ENCODE results near the gene PTRH1. TPM values are rescaled to one million over a fixed set of nuclear protein-coding genes. Genes with fewer than 3 reads are reported as not detected.

PTRH1 gene
- total and polyA plus RNA-seq, 10 of the 15 experiments (the other 5 are each of a cell fraction or from before 2014, with no cell fraction given), result 0.69 to 38.4 (median 10.2) TPM

DNA sequence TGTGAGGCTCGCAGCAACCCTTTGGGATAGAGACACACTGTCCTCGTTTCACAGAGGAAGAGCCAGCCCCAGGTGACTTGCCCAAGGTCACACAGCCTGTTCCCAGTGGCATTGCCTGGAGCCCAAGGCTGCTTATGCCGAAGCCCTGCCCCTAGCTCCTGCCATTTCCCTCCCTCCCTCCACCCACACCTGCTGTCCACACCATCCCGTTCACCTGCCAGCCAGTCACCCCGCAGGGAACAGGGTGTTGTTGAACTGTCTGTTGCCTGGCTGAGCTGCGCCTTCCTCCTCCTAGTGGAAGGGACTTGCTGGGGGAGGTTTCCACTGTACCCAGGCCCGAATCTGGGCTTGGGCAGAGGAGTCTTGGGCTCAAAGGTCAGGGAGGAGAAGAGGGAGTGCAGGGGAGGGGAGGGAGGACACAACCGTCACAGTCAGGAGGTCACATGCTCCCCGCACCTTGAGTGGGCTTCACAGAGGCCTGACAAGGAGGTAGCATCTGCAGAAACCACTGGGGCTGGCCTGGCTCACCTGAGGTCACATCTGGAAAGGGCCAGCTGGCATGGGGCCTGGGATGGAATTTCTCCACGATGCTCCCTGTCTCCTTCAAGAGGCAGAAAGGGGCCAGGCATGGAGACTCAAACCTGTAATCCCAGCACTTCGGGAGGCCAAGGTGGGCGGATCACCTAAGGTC, 6.7 kb upstream of the PTRH1 start:
- CTCF ChIA-PET, result no interaction called here
- DNase-seq (ENCODE audit: low read depth, low spot score), result no peak
- 24% methylated on average over 12 of the region's 12 CpGs for WGBS (ENCODE audit: insufficient coverage, insufficient replicate concordance, low lambda C conversion rate, missing lambda C conversion rate)
- Histone ChIP-seq H3K4me2 (ENCODE audit: control insufficient read depth, insufficient read depth) (no peak overlapping the region), H3K27ac (ENCODE audit: control insufficient read depth, insufficient read depth) (no peak overlapping the region), H3K4me1 (ENCODE audit: control insufficient read depth, insufficient read depth, low read length) (no peaks in the 10 kb centered on the region), H3K36me3 (ENCODE audit: control insufficient read depth in 2 of 2, insufficient read depth in 2 of 2, low read length in 1 of 2) (no peaks in the 10 kb centered on the region), H3K4me3 (no peak overlapping the region), H2AFZ (ENCODE audit: control insufficient read depth, low read depth, low read length) (no peak overlapping the region), H3K27me3 (replicated peaks in 1 of 2; ENCODE audit: control insufficient read depth in 2 of 2, insufficient read depth in 2 of 2, low read length in 1 of 2) (no peaks in the 10 kb centered on the region), H3K9me3 (replicated peaks; ENCODE audit: control insufficient read depth, insufficient read depth, low read length) (no peaks in the 10 kb centered on the region), H4K20me1 (ENCODE audit: control insufficient read depth, insufficient read depth) (no peaks in the 10 kb centered on the region), H3K9ac (ENCODE audit: control insufficient read depth, insufficient read depth, low read length) (no peak overlapping the region), H3K79me2 (ENCODE audit: control insufficient read depth, insufficient read depth, low read length) (no peaks in the 10 kb centered on the region)
- intact Hi-C loops (cut with micrococcal nuclease; ENCODE audit: unreplicated experiment), result no loop called here
- POLR2A ChIA-PET, result no interaction called here
- no peak for TF ChIP-seq ZSCAN29 (IDR thresholded peaks at IDR 0.05)
- TF ChIP-seq LARP7 (IDR thresholded peaks at IDR 0.05), result no peak
- no peak for TF ChIP-seq ASH2L (IDR thresholded peaks at IDR 0.05; ENCODE audit: borderline replicate concordance, low read depth)
- TF ChIP-seq, protein P1, sequence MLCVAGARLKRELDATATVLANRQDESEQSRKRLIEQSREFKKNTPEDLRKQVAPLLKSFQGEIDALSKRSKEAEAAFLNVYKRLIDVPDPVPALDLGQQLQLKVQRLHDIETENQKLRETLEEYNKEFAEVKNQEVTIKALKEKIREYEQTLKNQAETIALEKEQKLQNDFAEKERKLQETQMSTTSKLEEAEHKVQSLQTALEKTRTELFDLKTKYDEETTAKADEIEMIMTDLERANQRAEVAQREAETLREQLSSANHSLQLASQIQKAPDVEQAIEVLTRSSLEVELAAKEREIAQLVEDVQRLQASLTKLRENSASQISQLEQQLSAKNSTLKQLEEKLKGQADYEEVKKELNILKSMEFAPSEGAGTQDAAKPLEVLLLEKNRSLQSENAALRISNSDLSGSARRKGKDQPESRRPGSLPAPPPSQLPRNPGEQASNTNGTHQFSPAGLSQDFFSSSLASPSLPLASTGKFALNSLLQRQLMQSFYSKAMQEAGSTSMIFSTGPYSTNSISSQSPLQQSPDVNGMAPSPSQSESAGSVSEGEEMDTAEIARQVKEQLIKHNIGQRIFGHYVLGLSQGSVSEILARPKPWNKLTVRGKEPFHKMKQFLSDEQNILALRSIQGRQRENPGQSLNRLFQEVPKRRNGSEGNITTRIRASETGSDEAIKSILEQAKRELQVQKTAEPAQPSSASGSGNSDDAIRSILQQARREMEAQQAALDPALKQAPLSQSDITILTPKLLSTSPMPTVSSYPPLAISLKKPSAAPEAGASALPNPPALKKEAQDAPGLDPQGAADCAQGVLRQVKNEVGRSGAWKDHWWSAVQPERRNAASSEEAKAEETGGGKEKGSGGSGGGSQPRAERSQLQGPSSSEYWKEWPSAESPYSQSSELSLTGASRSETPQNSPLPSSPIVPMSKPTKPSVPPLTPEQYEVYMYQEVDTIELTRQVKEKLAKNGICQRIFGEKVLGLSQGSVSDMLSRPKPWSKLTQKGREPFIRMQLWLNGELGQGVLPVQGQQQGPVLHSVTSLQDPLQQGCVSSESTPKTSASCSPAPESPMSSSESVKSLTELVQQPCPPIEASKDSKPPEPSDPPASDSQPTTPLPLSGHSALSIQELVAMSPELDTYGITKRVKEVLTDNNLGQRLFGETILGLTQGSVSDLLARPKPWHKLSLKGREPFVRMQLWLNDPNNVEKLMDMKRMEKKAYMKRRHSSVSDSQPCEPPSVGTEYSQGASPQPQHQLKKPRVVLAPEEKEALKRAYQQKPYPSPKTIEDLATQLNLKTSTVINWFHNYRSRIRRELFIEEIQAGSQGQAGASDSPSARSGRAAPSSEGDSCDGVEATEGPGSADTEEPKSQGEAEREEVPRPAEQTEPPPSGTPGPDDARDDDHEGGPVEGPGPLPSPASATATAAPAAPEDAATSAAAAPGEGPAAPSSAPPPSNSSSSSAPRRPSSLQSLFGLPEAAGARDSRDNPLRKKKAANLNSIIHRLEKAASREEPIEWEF (IDR thresholded peaks at IDR 0.05; ENCODE audit: insufficient replicate concordance, low read depth, low read length), result no peak
- TF ChIP-seq TAF1 (IDR thresholded peaks at IDR 0.05; ENCODE audit: borderline replicate concordance, low read depth, low read length), result no peak
- TF ChIP-seq NRF1 (conservative IDR thresholded peaks at IDR 0.05; ENCODE audit: low read depth, low read length), result no peak
- no peak for TF ChIP-seq BRCA1 (IDR thresholded peaks at IDR 0.05; ENCODE audit: low read depth, low read length)
- TF ChIP-seq SREBF2 (IDR thresholded peaks at IDR 0.05; ENCODE audit: low read length), result no peak
- no peak for TF ChIP-seq ETV6 (conservative IDR thresholded peaks at IDR 0.05 in 1 of 2, IDR thresholded peaks at IDR 0.05 in 1 of 2; ENCODE audit: borderline replicate concordance in 1 of 2, low read depth in 1 of 2)
- TF ChIP-seq MYB (IDR thresholded peaks at IDR 0.05; ENCODE audit: borderline replicate concordance, low read depth, low read length), result no peak
- no peak for TF ChIP-seq RFX5 (IDR thresholded peaks at IDR 0.05; ENCODE audit: low read depth, low read length)
- TF ChIP-seq CBX5 (IDR thresholded peaks at IDR 0.05; ENCODE audit: low read depth), result no peak
- no peak for TF ChIP-seq ZNF217 (IDR thresholded peaks at IDR 0.05)
- TF ChIP-seq, protein P2, sequence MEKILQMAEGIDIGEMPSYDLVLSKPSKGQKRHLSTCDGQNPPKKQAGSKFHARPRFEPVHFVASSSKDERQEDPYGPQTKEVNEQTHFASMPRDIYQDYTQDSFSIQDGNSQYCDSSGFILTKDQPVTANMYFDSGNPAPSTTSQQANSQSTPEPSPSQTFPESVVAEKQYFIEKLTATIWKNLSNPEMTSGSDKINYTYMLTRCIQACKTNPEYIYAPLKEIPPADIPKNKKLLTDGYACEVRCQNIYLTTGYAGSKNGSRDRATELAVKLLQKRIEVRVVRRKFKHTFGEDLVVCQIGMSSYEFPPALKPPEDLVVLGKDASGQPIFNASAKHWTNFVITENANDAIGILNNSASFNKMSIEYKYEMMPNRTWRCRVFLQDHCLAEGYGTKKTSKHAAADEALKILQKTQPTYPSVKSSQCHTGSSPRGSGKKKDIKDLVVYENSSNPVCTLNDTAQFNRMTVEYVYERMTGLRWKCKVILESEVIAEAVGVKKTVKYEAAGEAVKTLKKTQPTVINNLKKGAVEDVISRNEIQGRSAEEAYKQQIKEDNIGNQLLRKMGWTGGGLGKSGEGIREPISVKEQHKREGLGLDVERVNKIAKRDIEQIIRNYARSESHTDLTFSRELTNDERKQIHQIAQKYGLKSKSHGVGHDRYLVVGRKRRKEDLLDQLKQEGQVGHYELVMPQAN (conservative IDR thresholded peaks at IDR 0.05), result no peak
- ATAC-seq, result no peak
- BruUV-seq (replicated peaks), result no TSS peak
- SMC1A ChIA-PET (ENCODE audit: uncharacterized antibody, unreplicated experiment), result no interaction called here
- RAD21 ChIA-PET (ENCODE audit: unreplicated experiment), result no interaction called here
- in situ Hi-C loops (cut with MboI), result no loop called here
- FAIRE-seq, result no peak

Data from GM12878 (cell line).